CD4-positive, alpha-beta memory T cell (primary cell): Measurements from ENCODE around the gene BAG3. TPM values are rescaled to one million over a fixed set of nuclear protein-coding genes. Genes with fewer than 3 reads are reported as not detected.

Experiments
- CTCF ChIA-PET: fragments of 350-600 bp; sonication (Branson Sonifier 250); formaldehyde crosslinking; loops from one replicate; lab custom pipeline; 2021; ENCODE audit warnings: inconsistent platforms; ENCODE audit not compliant: partially characterized antibody; lab: Charles Lee
- POLR2A ChIA-PET: fragments of 350-600 bp; sonication (Branson Sonifier 250); formaldehyde crosslinking; loops from one replicate; lab custom pipeline; 2021; ENCODE audit not compliant: partially characterized antibody; lab: Charles Lee
- DNase-seq, 5 donors: peaks; one replicate each; pipeline versions ENCODE4 v3.0.0 to v3.0.0-alpha.2; 2020 to 2022; ENCODE audit warnings: mixed read lengths in 1 of 5
- H3K27ac ChIP-seq: one replicate; pipeline ENCODE4 v1.7.0; 2013; ENCODE audit warnings: low read depth, low read length
- H3K27me3 ChIP-seq: 2 replicates; pipeline ENCODE4 v1.7.0; 2013; ENCODE audit warnings: mild to moderate bottlenecking, low read length, moderate library complexity; ENCODE audit not compliant: insufficient read depth
- H3K36me3 ChIP-seq: 2 replicates; pipeline ENCODE4 v1.7.0; 2013; ENCODE audit warnings: mild to moderate bottlenecking, low read length, moderate library complexity; ENCODE audit not compliant: insufficient read depth
- H3K4me1 ChIP-seq: 2 replicates; pipeline ENCODE4 v1.7.0; 2013; ENCODE audit warnings: mild to moderate bottlenecking, low read length, moderate library complexity; ENCODE audit not compliant: insufficient read depth
- H3K4me3 ChIP-seq, 2 donors: one replicate each; pipeline ENCODE4 v1.7.0; 2013; ENCODE audit warnings: low read length in 2 of 2, mild to moderate bottlenecking in 1 of 2
- H3K9me3 ChIP-seq, 2 donors: one replicate each; pipeline ENCODE4 v1.7.0; 2013; ENCODE audit warnings: low read length in 2 of 2, control low read depth in 1 of 2; ENCODE audit not compliant: control insufficient read depth in 1 of 2
- H3K27ac Mint-ChIP-seq, 7 donors: one replicate each; pipeline ENCODE4 v1.8.0; 2020 to 2021; ENCODE audit warnings: mixed read lengths in 7 of 7, mild to moderate bottlenecking in 6 of 7, inconsistent platforms in 3 of 7, moderate library complexity in 3 of 7
- H3K27me3 Mint-ChIP-seq, 2 donors: one replicate each; pipeline ENCODE4 v1.8.0; 2020 to 2021; ENCODE audit warnings: mixed read lengths in 2 of 2
- H3K36me3 Mint-ChIP-seq, 2 donors: one replicate each; pipeline ENCODE4 v1.8.0; 2020 to 2021; ENCODE audit warnings: mixed read lengths in 2 of 2, inconsistent platforms in 1 of 2, mild to moderate bottlenecking in 1 of 2
- H3K4me1 Mint-ChIP-seq, 4 donors: one replicate each; pipeline ENCODE4 v1.8.0; 2020 to 2021; ENCODE audit warnings: mixed read lengths in 4 of 4, mild to moderate bottlenecking in 1 of 4
- H3K4me3 Mint-ChIP-seq, 8 donors: one replicate each; pipeline ENCODE4 v1.8.0; 2020 to 2021; ENCODE audit warnings: mixed read lengths in 8 of 8, mild to moderate bottlenecking in 7 of 8, moderate library complexity in 6 of 8, inconsistent platforms in 3 of 8
- H3K9me3 Mint-ChIP-seq, 8 donors: one replicate each; pipeline ENCODE4 v1.8.0; 2020 to 2021; ENCODE audit warnings: mixed read lengths in 8 of 8, mild to moderate bottlenecking in 5 of 8, inconsistent platforms in 3 of 8, moderate library complexity in 1 of 8
- intact Hi-C: fragments of 100-400 bp; cut with micrococcal nuclease; formaldehyde crosslinking; loops from one replicate; pipeline ENCODE4 v1.15.1; 2023
- polyA plus RNA-seq, 2 donors: library from polyadenylated mRNA; unstranded; fragments of 300-500 nt; fragmentation: Illumina TruSeq; gene quantifications; one replicate each; pipeline ENCODE4 v1.2.3, GENCODE V29; 2021
- total RNA-seq, 2 experiments: library from RNA; stranded (reverse); gene quantifications; one replicate each; pipeline ENCODE4 v1.2.3, GENCODE V29; 2021

Gene BAG3
- total and polyA plus RNA-seq, 4 experiments from 2014 or later: 8.5 to 27.3 (median 21.2) TPM

GRCh38 chr10:119625570-119626280, 25.5 kb upstream of the BAG3 start:
- Histone ChIP-seq H3K27me3 (no peaks in the 10 kb centered on the region), H3K4me1 (no peaks in the 10 kb centered on the region), H3K27ac (no peak overlapping the region), H3K4me3 (no peak overlapping the region), H3K36me3 (no peaks in the 10 kb centered on the region), H3K9me3 (no peaks in the 10 kb centered on the region)
- Mint-ChIP-seq H3K27me3 (no peaks in the 10 kb centered on the region), H3K4me3 (no peak overlapping the region), H3K27ac (no peak overlapping the region), H3K36me3 (no peaks in the 10 kb centered on the region), H3K4me1 (no peaks in the 10 kb centered on the region), H3K9me3 (no peaks in the 10 kb centered on the region)
- DNase-seq: no peak
- ChIA-PET POLR2A (no interaction called here), CTCF (interaction anchor here (2.6 kb wide), 1 partner anchor 16 kb away, joined by 7 read pairs; no protein-coding TSS in a partner anchor)
- intact Hi-C loops: no loop called here

- no peak for DNase-seq
- Mint-ChIP-seq H3K4me1 (no peaks in the 10 kb centered on the region), H3K36me3 (no peaks in the 10 kb centered on the region), H3K9me3 (peaks cover 0 to 1% (median 0%) of the 10 kb centered on the region in 8 donors), H3K27ac (no peak overlapping the region), H3K4me3 (no peak overlapping the region), H3K27me3 (no peaks in the 10 kb centered on the region)
- Histone ChIP-seq H3K4me3 (no peak overlapping the region), H3K9me3 (no peaks in the 10 kb centered on the region), H3K27me3 (no peaks in the 10 kb centered on the region), H3K4me1 (no peaks in the 10 kb centered on the region), H3K27ac (no peak overlapping the region), H3K36me3 (no peaks in the 10 kb centered on the region)
- ChIA-PET POLR2A (no interaction called here), CTCF (interaction anchor here (1.5 kb wide), 1 partner anchor 13 kb away, joined by 3 read pairs; no protein-coding TSS in a partner anchor)
- intact Hi-C loops: no loop called here
These were observed 20.9 kb upstream of the BAG3 start for GRCh38 chr10:119630300-119630699.

- Mint-ChIP-seq H3K9me3 (peaks cover 0 to 2% (median 0%) of the 10 kb centered on the region in 8 donors), H3K27ac (no peak overlapping the region), H3K36me3 (no peaks in the 10 kb centered on the region), H3K4me1 (no peaks in the 10 kb centered on the region), H3K27me3 (no peaks in the 10 kb centered on the region), H3K4me3 (no peak overlapping the region)
- POLR2A ChIA-PET: no interaction called here
- H3K27ac ChIP-seq: no peak overlapping the region
- no peaks in the 10 kb centered on the region for H3K36me3 ChIP-seq
- intact Hi-C loops: no loop called here
- no peaks in the 10 kb centered on the region for H3K4me1 ChIP-seq
- no peaks in the 10 kb centered on the region for H3K27me3 ChIP-seq
- H3K4me3 ChIP-seq: no peak overlapping the region
- no peaks in the 10 kb centered on the region for H3K9me3 ChIP-seq
- CTCF ChIA-PET: interaction anchor here (0.8 kb wide), 1 partner anchor 21 kb away, joined by 3 read pairs; no protein-coding TSS in a partner anchor
- no peak for DNase-seq
These were observed 17.5 kb upstream of the BAG3 start for GRCh38 chr10:119633538-119634218.

GRCh38 chr10:119634219-119634544, 17.0 kb upstream of the BAG3 start:
- Mint-ChIP-seq H3K4me3 (no peak overlapping the region), H3K36me3 (no peaks in the 10 kb centered on the region), H3K27me3 (no peaks in the 10 kb centered on the region), H3K27ac (no peak overlapping the region), H3K9me3 (peaks cover 0 to 2% (median 0%) of the 10 kb centered on the region in 8 donors), H3K4me1 (no peaks in the 10 kb centered on the region)
- intact Hi-C loops: no loop called here
- Histone ChIP-seq H3K27me3 (no peaks in the 10 kb centered on the region), H3K4me3 (no peak overlapping the region), H3K9me3 (no peaks in the 10 kb centered on the region), H3K4me1 (no peaks in the 10 kb centered on the region), H3K36me3 (no peaks in the 10 kb centered on the region), H3K27ac (no peak overlapping the region)
- POLR2A ChIA-PET: no interaction called here
- CTCF ChIA-PET: interaction anchor here (0.8 kb wide), 1 partner anchor 20 kb away, joined by 3 read pairs; no protein-coding TSS in a partner anchor
- no peak for DNase-seq

GRCh38 chr10:119637631-119638030, 13.5 kb upstream of the BAG3 start:
- Mint-ChIP-seq H3K4me3 (no peak overlapping the region), H3K27ac (no peak overlapping the region), H3K4me1 (peaks cover 9 to 20% (median 16%) of the 10 kb centered on the region in 4 donors), H3K27me3 (no peaks in the 10 kb centered on the region), H3K36me3 (no peaks in the 10 kb centered on the region), H3K9me3 (peaks cover 0 to 2% (median 0%) of the 10 kb centered on the region in 8 donors)
- Histone ChIP-seq H3K27me3 (no peaks in the 10 kb centered on the region), H3K4me1 (peaks cover 16% of the 10 kb centered on the region), H3K9me3 (no peaks in the 10 kb centered on the region), H3K36me3 (no peaks in the 10 kb centered on the region), H3K4me3 (no peak overlapping the region), H3K27ac (no peak overlapping the region)
- intact Hi-C loops: no loop called here
- DNase-seq: no peak
- ChIA-PET CTCF (no interaction called here), POLR2A (no interaction called here)

- no peak overlapping the region for H3K27ac ChIP-seq
- CTCF ChIA-PET: no interaction called here
- peaks cover 0 to 2% (median 0%) of the 10 kb centered on the region in 8 donors for H3K9me3 Mint-ChIP-seq
These were observed 12.2 kb upstream of the BAG3 start for GRCh38 chr10:119638982-119639381.

GRCh38 chr10:119640384-119640783, 10.8 kb upstream of the BAG3 start:
- POLR2A ChIA-PET: interaction anchor here (1.0 kb wide), 1 partner anchor 10 kb away, joined by 3 read pairs; no protein-coding TSS in a partner anchor
- Histone ChIP-seq H3K27me3 (no peaks in the 10 kb centered on the region), H3K4me3 (no peak overlapping the region), H3K9me3 (no peaks in the 10 kb centered on the region), H3K36me3 (no peaks in the 10 kb centered on the region), H3K27ac (no peak overlapping the region), H3K4me1 (peaks cover 29% of the 10 kb centered on the region)
- CTCF ChIA-PET: interaction anchor here (0.6 kb wide), 1 partner anchor 455 kb away, joined by 3 read pairs; no protein-coding TSS in a partner anchor
- H3K4me3 Mint-ChIP-seq: no peak overlapping the region
- H3K27me3 Mint-ChIP-seq: no peaks in the 10 kb centered on the region
- peaks cover 0 to 2% (median 0%) of the 10 kb centered on the region in 8 donors for H3K9me3 Mint-ChIP-seq
- no peaks in the 10 kb centered on the region for H3K36me3 Mint-ChIP-seq
- DNase-seq: no peak
- H3K4me1 Mint-ChIP-seq: peaks cover 20 to 35% (median 26%) of the 10 kb centered on the region in 4 donors
- intact Hi-C loops: no loop called here
- no peak overlapping the region for H3K27ac Mint-ChIP-seq

More at GRCh38 chr10:119638982-119639381, 12.2 kb upstream of the BAG3 start:
- no peaks in the 10 kb centered on the region for H3K27me3 Mint-ChIP-seq
- no peak for DNase-seq
- POLR2A ChIA-PET: no interaction called here
- H3K4me3 Mint-ChIP-seq: no peak overlapping the region
- peaks cover 20 to 34% (median 26%) of the 10 kb centered on the region in 4 donors for H3K4me1 Mint-ChIP-seq
- Histone ChIP-seq H3K9me3 (no peaks in the 10 kb centered on the region), H3K4me1 (peaks cover 29% of the 10 kb centered on the region), H3K36me3 (no peaks in the 10 kb centered on the region), H3K27me3 (no peaks in the 10 kb centered on the region), H3K4me3 (no peak overlapping the region)
- H3K36me3 Mint-ChIP-seq: no peaks in the 10 kb centered on the region
- intact Hi-C loops: no loop called here
- no peak overlapping the region for H3K27ac Mint-ChIP-seq
